ENCODE data around the gene UBE2O. TPM values are rescaled to one million over a fixed set of nuclear protein-coding genes. Genes with fewer than 3 reads are reported as not detected.

UBE2O gene
- total RNA-seq, 1 experiment from 2014 or later = 64.7 TPM

DNA sequence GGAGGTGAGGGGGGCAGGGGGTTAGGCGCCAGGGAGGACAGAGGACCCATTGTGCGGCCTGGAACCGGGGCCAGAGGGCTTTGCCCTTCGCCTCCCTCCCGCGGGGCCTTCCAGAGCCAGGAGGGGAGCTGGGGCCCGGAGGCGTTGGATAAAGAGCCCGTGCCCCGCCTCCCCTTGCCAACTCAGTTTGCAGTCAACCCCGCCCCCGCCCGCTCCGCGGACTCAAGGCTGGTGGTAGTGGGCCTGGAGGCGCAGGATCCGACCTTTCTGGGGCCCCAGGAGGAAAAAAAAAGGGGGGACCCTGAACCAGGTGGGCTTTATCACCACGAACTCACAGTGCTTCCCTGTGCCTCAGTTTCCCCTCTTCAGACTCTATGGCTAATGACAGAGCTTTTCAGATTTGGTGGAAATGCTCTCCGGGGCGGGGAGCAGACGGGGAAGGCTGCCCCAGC lies 70.6 kb downstream of the UBE2O start:
- BruUV-seq (replicated peaks) = no TSS peak
- H3K27me3 ChIP-seq (ENCODE audit: low read length) = no peaks in the 10 kb centered on the region
- H2AFZ ChIP-seq (ENCODE audit: low read length) = peak overlapping the region; percentile 84
- ATAC-seq = no peak
- no peaks in the 10 kb centered on the region for H4K20me1 ChIP-seq (ENCODE audit: low read length)
- H3K4me3 ChIP-seq (ENCODE audit: low read length) = peak overlapping the region; percentile 73
- H3F3A ChIP-seq (ENCODE audit: low read length, unreplicated experiment) = no peaks in the 10 kb centered on the region
- H3K9me3 ChIP-seq (ENCODE audit: low read length) = no peaks in the 10 kb centered on the region
- H3K27ac ChIP-seq (ENCODE audit: low read length) = no peak overlapping the region
- intact Hi-C loops (cut with micrococcal nuclease) = no loop called here
- H3K4me1 ChIP-seq (ENCODE audit: insufficient read depth, low read length) = peaks cover 21% of the 10 kb centered on the region
- peaks cover 11% of the 10 kb centered on the region for H3K79me2 ChIP-seq (ENCODE audit: low read length)
- ChIA-PET CTCF (no interaction called here), POLR2A (ENCODE audit: unreplicated experiment) (no interaction called here)
- DNase-seq = no peak
- no peaks in the 10 kb centered on the region for H3K36me3 ChIP-seq (ENCODE audit: low read depth, low read length)
- H3K4me2 ChIP-seq (ENCODE audit: low read length) = peak overlapping the region; percentile 100
- H3K9ac ChIP-seq (ENCODE audit: low read length) = peak overlapping the region; percentile 84; the same call in 1 of the 2 replicates
- H3K9me2 ChIP-seq (replicated peaks; ENCODE audit: low read length) = no peaks in the 10 kb centered on the region
- TF ChIP-seq, protein P1, sequence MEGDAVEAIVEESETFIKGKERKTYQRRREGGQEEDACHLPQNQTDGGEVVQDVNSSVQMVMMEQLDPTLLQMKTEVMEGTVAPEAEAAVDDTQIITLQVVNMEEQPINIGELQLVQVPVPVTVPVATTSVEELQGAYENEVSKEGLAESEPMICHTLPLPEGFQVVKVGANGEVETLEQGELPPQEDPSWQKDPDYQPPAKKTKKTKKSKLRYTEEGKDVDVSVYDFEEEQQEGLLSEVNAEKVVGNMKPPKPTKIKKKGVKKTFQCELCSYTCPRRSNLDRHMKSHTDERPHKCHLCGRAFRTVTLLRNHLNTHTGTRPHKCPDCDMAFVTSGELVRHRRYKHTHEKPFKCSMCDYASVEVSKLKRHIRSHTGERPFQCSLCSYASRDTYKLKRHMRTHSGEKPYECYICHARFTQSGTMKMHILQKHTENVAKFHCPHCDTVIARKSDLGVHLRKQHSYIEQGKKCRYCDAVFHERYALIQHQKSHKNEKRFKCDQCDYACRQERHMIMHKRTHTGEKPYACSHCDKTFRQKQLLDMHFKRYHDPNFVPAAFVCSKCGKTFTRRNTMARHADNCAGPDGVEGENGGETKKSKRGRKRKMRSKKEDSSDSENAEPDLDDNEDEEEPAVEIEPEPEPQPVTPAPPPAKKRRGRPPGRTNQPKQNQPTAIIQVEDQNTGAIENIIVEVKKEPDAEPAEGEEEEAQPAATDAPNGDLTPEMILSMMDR (conservative IDR thresholded peaks at IDR 0.05; ENCODE audit: low read depth, low read length) = no peak
- TF ChIP-seq EZH2 (IDR thresholded peaks at IDR 0.05; ENCODE audit: low read length, unreplicated experiment) (no peak), EZH2phosphoT487 (IDR thresholded peaks at IDR 0.05; ENCODE audit: borderline replicate concordance, low read length) (no peak)

- DNase-seq = no peak
- no TSS peak for BruUV-seq (replicated peaks)
- no peak for ATAC-seq
- Histone ChIP-seq H3K9me3 (ENCODE audit: low read length) (no peaks in the 10 kb centered on the region), H3K9me2 (replicated peaks; ENCODE audit: low read length) (no peaks in the 10 kb centered on the region), H3K4me3 (ENCODE audit: low read length) (no peak overlapping the region), H2AFZ (ENCODE audit: low read length) (no peak overlapping the region), H3K27ac (ENCODE audit: low read length) (no peak overlapping the region), H3K4me1 (ENCODE audit: insufficient read depth, low read length) (peaks cover 21% of the 10 kb centered on the region), H3K4me2 (ENCODE audit: low read length) (no peak overlapping the region), H3K36me3 (ENCODE audit: low read depth, low read length) (no peaks in the 10 kb centered on the region), H3F3A (ENCODE audit: low read length, unreplicated experiment) (no peaks in the 10 kb centered on the region), H3K9ac (ENCODE audit: low read length) (no peak overlapping the region), H3K79me2 (ENCODE audit: low read length) (peaks cover 10% of the 10 kb centered on the region), H4K20me1 (ENCODE audit: low read length) (no peaks in the 10 kb centered on the region), H3K27me3 (ENCODE audit: low read length) (no peaks in the 10 kb centered on the region)
- intact Hi-C loops (cut with micrococcal nuclease) = no loop called here
- ChIA-PET POLR2A (ENCODE audit: unreplicated experiment) (no interaction called here), CTCF (interaction anchor here (0.6 to 0.9 kb wide), 3 partner anchors 9 to 16 kb away, joined by 3 to 8 read pairs (median 5); no protein-coding TSS in a partner anchor)
- TF ChIP-seq EZH2phosphoT487 (IDR thresholded peaks at IDR 0.05; ENCODE audit: borderline replicate concordance, low read length) = no peak
- TF ChIP-seq EZH2 (IDR thresholded peaks at IDR 0.05; ENCODE audit: low read length, unreplicated experiment) = no peak
- TF ChIP-seq, protein P1 (conservative IDR thresholded peaks at IDR 0.05; ENCODE audit: low read depth, low read length) = no peak
Observed at GRCh38 chr17:76381633-76382350, 71.2 kb downstream of the UBE2O start.

Measured in PC-3 (cell line).